NCI-H1417 treated with DMSO at 0.1 percent for 48 hours (cell line): ENCODE results near the gene NTRK3.

ENCODE experiments used
- DNase-seq: peaks from one replicate; lab custom pipeline; 2025; lab: John Stamatoyannopoulos, UW

Gene NTRK3

GRCh38 chr15:88230823-88231222, 25.7 kb downstream of the NTRK3 start:
- no peak for DNase-seq

GRCh38 chr15:88225461-88225860, 31.1 kb downstream of the NTRK3 start:
- DNase-seq, result no peak

- DNase-seq, result no peak
Observed at GRCh38 chr15:88223084-88223483, 33.5 kb downstream of the NTRK3 start.

- no peak for DNase-seq
Observed at GRCh38 chr15:88221836-88222235, 34.7 kb downstream of the NTRK3 start.

- DNase-seq, result no peak
Observed at GRCh38 chr15:88220443-88221335, 35.9 kb downstream of the NTRK3 start.

- DNase-seq, result no peak
Observed at GRCh38 chr15:88219623-88220022, 36.9 kb downstream of the NTRK3 start.

- no peak for DNase-seq
Observed at GRCh38 chr15:88218557-88219221, 37.9 kb downstream of the NTRK3 start.

GRCh38 chr15:88215066-88215648, 41.4 kb downstream of the NTRK3 start:
- DNase-seq, result no peak

GRCh38 chr15:88209111-88209510, 47.4 kb downstream of the NTRK3 start:
- no peak for DNase-seq

GRCh38 chr15:88208396-88208795, 48.1 kb downstream of the NTRK3 start:
- no peak for DNase-seq

- no peak for DNase-seq
Observed at GRCh38 chr15:88207565-88207964, 49.0 kb downstream of the NTRK3 start.

GRCh38 chr15:88204584-88204983, 52.0 kb downstream of the NTRK3 start:
- no peak for DNase-seq

GRCh38 chr15:88202231-88202630, 54.3 kb downstream of the NTRK3 start:
- DNase-seq, result no peak

- no peak for DNase-seq
Observed at GRCh38 chr15:88201207-88201606, 55.3 kb downstream of the NTRK3 start.

- no peak for DNase-seq
Observed at GRCh38 chr15:88196961-88197360, 59.6 kb downstream of the NTRK3 start.

- DNase-seq, result no peak
Observed at GRCh38 chr15:88194162-88194561, 62.4 kb downstream of the NTRK3 start.

- DNase-seq, result no peak
Observed at GRCh38 chr15:88193415-88193814, 63.1 kb downstream of the NTRK3 start.

- no peak for DNase-seq
Observed at GRCh38 chr15:88191812-88192165, 64.8 kb downstream of the NTRK3 start.

- no peak for DNase-seq
Observed at GRCh38 chr15:88190232-88190631, 66.3 kb downstream of the NTRK3 start.

- DNase-seq, result no peak
Observed at GRCh38 chr15:88188300-88188699, 68.2 kb downstream of the NTRK3 start.

GRCh38 chr15:88187195-88187594, 69.3 kb downstream of the NTRK3 start:
- DNase-seq, result no peak

GRCh38 chr15:88185584-88185983, 71.0 kb downstream of the NTRK3 start:
- no peak for DNase-seq

GRCh38 chr15:88181613-88182012, 74.9 kb downstream of the NTRK3 start:
- no peak for DNase-seq
